K562 (cell line): ENCODE data around the gene EEF2K. TPM values are rescaled to one million over a fixed set of nuclear protein-coding genes. Genes with fewer than 3 reads are reported as not detected.

Source experiments
- ATAC-seq: fragments of 200-7000 bp; cut with Tn5 transposase; 3 replicates; pipeline ENCODE4 v1.9.1; 2020; ENCODE audit warnings: moderate library complexity
- BruUV-seq: library from RNA; stranded (reverse); fragments of 400-500 nt; replicated peaks from 2 replicates; lab custom pipeline; 2021; lab: Mats Ljungman, UMichigan
- CTCF ChIA-PET: fragments of 300-600 bp; formaldehyde crosslinking; extraction: SDS; loops from one replicate; lab custom pipeline; 2021; ENCODE audit warnings: low intra/inter-chr PET ratio; lab: Yijun Ruan, JAX
- POLR2A ChIA-PET: fragments of 300-600, 350-650 bp; sonication (Branson Sonifier 250); formaldehyde crosslinking; extraction: SDS; loops from one replicate; lab custom pipeline; 2021; ENCODE audit warnings: antibody characterized with exemption, inconsistent platforms; lab: Yijun Ruan, JAX
- DNase-seq, 4 experiments: peaks; one replicate each; pipeline versions ENCODE4 v3.0.0 to v3.0.0-alpha.2; 2011 to 2018; ENCODE audit warnings: low spot score in 3 of 4, mixed read lengths in 3 of 4; ENCODE audit errors: extremely low read depth in 1 of 4
- FAIRE-seq: peaks from 2 replicates; lab custom pipeline; 2011; peaks lifted over from hg19 to GRCh38; lab: Jason Lieb, UNC
- H2AFZ ChIP-seq: 2 replicates; pipeline ENCODE4 v1.6.0; 2011; ENCODE audit warnings: low read depth, low read length, control low read depth, inconsistent platforms
- H3K27ac ChIP-seq: fragments of 200-600 bp; 3 replicates; pipeline ENCODE4 v1.8.0; 2011; ENCODE audit warnings: low read depth, mild to moderate bottlenecking, control low read depth, inconsistent platforms, low read length, moderate library complexity, mixed read lengths; ENCODE audit errors: extremely low read depth
- H3K27me3 ChIP-seq, 2 experiments: fragments of 300-600 bp in 1 of 2; 2 replicates in 1 of 2; 3 replicates in 1 of 2; pipeline versions ENCODE4 v1.6.0 to v1.8.0; 2011; ENCODE audit warnings: inconsistent platforms in 2 of 2, low read length in 2 of 2, mild to moderate bottlenecking in 1 of 2, mixed read lengths in 1 of 2, moderate library complexity in 1 of 2; ENCODE audit not compliant: control insufficient read depth in 2 of 2, insufficient read depth in 2 of 2
- H3K36me3 ChIP-seq: fragments of 300-600 bp; 3 replicates; pipeline ENCODE4 v1.8.0; 2011; ENCODE audit warnings: mild to moderate bottlenecking, low read length, inconsistent platforms; ENCODE audit not compliant: control insufficient read depth, insufficient read depth
- H3K4me1 ChIP-seq, 2 experiments: fragments of 200-600 bp in 1 of 2; replicated peaks in 1 of 2; 2 replicates in 1 of 2; 3 replicates in 1 of 2; pipeline versions ENCODE4 v1.5.1 to v1.8.0; 2011; ENCODE audit warnings: inconsistent platforms in 2 of 2, low read length in 2 of 2, mild to moderate bottlenecking in 1 of 2, mixed read lengths in 1 of 2, moderate library complexity in 1 of 2; ENCODE audit not compliant: control insufficient read depth in 2 of 2, insufficient read depth in 2 of 2
- H3K4me2 ChIP-seq: 2 replicates; pipeline ENCODE4 v1.6.1; 2011; ENCODE audit warnings: low read length, control low read depth, inconsistent platforms, mixed read lengths; ENCODE audit not compliant: insufficient read depth
- H3K4me3 ChIP-seq: fragments of 200-600 bp; sonication (generic), shearing (Covaris generic); 2 replicates; pipeline ENCODE4 v1.5.1; 2016; ENCODE audit warnings: control low read depth, inconsistent platforms
- H3K79me2 ChIP-seq: fragments of 200-600 bp; 3 replicates; pipeline ENCODE4 v1.8.0; 2011; ENCODE audit warnings: low read length, inconsistent platforms; ENCODE audit not compliant: control insufficient read depth, insufficient read depth
- H3K9ac ChIP-seq, 2 experiments: 2 replicates each; pipeline versions ENCODE4 v1.6.0 to v1.6.1; 2011; ENCODE audit warnings: low read depth in 2 of 2, low read length in 2 of 2, control low read depth in 1 of 2, inconsistent platforms in 1 of 2, mild to moderate bottlenecking in 1 of 2, mixed read lengths in 1 of 2; ENCODE audit not compliant: insufficient read depth in 1 of 2
- H3K9me1 ChIP-seq: one replicate; pipeline ENCODE4 v1.6.0; 2011; ENCODE audit warnings: inconsistent platforms, mild to moderate bottlenecking, low read length, moderate library complexity; ENCODE audit not compliant: control insufficient read depth, insufficient read depth
- H3K9me3 ChIP-seq: replicated peaks from 2 replicates; pipeline ENCODE4 v1.5.1; 2011; ENCODE audit warnings: low read depth, low read length, inconsistent platforms; ENCODE audit not compliant: control insufficient read depth, insufficient read depth
- H4K20me1 ChIP-seq: replicated peaks from 2 replicates; pipeline ENCODE4 v1.6.1; 2011; ENCODE audit warnings: low read length, inconsistent platforms, mixed read lengths; ENCODE audit not compliant: control insufficient read depth, insufficient read depth
- ARHGAP35 ChIP-seq: fragments of 450-650 bp; IDR thresholded peaks from 2 replicates; pipeline ENCODE4 v1.6.1; 2018; ENCODE audit not compliant: partially characterized antibody
- BRD9 ChIP-seq: fragments of 450-650 bp; IDR thresholded peaks from 2 replicates; pipeline ENCODE4 v1.6.1; 2018; ENCODE audit warnings: low read depth; ENCODE audit not compliant: partially characterized antibody
- MNT ChIP-seq, 2 experiments: fragments of 450-650 bp; conservative IDR thresholded peaks; 2 replicates each; pipeline ENCODE4 v1.6.1; 2017; ENCODE audit warnings: mild to moderate bottlenecking in 2 of 2, moderate library complexity in 2 of 2
- PHB2 ChIP-seq: fragments of 450-650 bp; IDR thresholded peaks from 2 replicates; pipeline ENCODE4 v1.6.1; 2017; ENCODE audit warnings: low read depth
- PYGO2 ChIP-seq: fragments of 450-650 bp; IDR thresholded peaks from 2 replicates; pipeline ENCODE4 v1.6.1; 2016; ENCODE audit warnings: mild to moderate bottlenecking, missing genetic modification characterization, moderate library complexity, missing compliant biosample characterization
- RBM25 ChIP-seq: fragments of 200-400 bp; formaldehyde crosslinking; IDR thresholded peaks from 2 replicates; pipeline ENCODE4 v1.6.1; 2018; ENCODE audit warnings: low read length, low read depth, moderate library complexity; ENCODE audit not compliant: severe bottlenecking
- ZBTB49 ChIP-seq: sonication (generic); formaldehyde crosslinking; IDR thresholded peaks from 2 replicates; pipeline ENCODE4 v1.8.0; 2022; ENCODE audit warnings: missing genetic modification reagents, mild to moderate bottlenecking, borderline replicate concordance
- WGBS: fragments of 100-300 bp; shearing (Covaris generic); methylation state at CpG from one replicate; pipeline ENCODE4 v1.1.6; 2016; ENCODE audit warnings: low coverage, mixed read lengths; ENCODE audit not compliant: insufficient coverage; ENCODE audit errors: missing lambda C conversion rate; 5-methylcytosine and 5-hydroxymethylcytosine counted together
- in situ Hi-C: fragments of 300-500 bp; cut with MboI; formaldehyde crosslinking; loops from 4 replicates; pipeline ENCODE4 v1.15.0; 2018; ENCODE audit warnings: inconsistent platforms, mixed read lengths
- intact Hi-C: fragments of 100-400 bp; cut with micrococcal nuclease; formaldehyde crosslinking; loops from 2 replicates; pipeline ENCODE4 v1.14.2; 2022
- polyA plus RNA-seq, 8 experiments: library from polyadenylated mRNA; depleted of rRNA in 4 of 8; stranded (reverse) in 5 of 8; unstranded in 3 of 8; fragments of >200 nt; fragmentation: Nextera tagmentation in 2 of 8; fragmentation: Illumina TruSeq in 1 of 8; extraction: Ambion mirVana in 2 of 8; extraction: Trizol in 1 of 8; gene quantifications; 2 replicates each; pipeline versions ENCODE4 v1.2.1 to v1.2.3, GENCODE V29; 2011 to 2014; ENCODE audit warnings: inconsistent platforms in 1 of 8, missing spikeins in 1 of 8
- total RNA-seq, 7 experiments: library from RNA; depleted of rRNA in 6 of 7; stranded (reverse); fragments of >200 nt in 6 of 7; fragmentation: Illumina TruSeq in 2 of 7; extraction: Trizol in 2 of 7; gene quantifications; 2 replicates each; pipeline versions ENCODE4 v1.2.1 to v1.2.3, GENCODE V29; 2011 to 2021; ENCODE audit warnings: low replicate concordance in 1 of 7

Gene EEF2K
- total and polyA plus RNA-seq, 9 of the 15 experiments (the other 6 are each of a cell fraction or from before 2014, with no cell fraction given) = 3.0 to 35.2 (median 12.2) TPM

GRCh38 chr16:22299036-22299435 lies 93.0 kb downstream of the EEF2K start:
- no peak for FAIRE-seq
- CTCF ChIA-PET = interaction anchor here (3.3 kb wide), 1 partner anchor 93 kb away, joined by 30 read pairs; the partner anchor contains the start of gene EEF2K
- ATAC-seq = no peak
- Histone ChIP-seq H3K9ac (peak overlapping the region; percentile 67 to 94; a peak in 1 of 4 replicates), H4K20me1 (peaks cover 31% of the 10 kb centered on the region), H2AFZ (no peak overlapping the region), H3K27ac (0 out of 3 replicates have a peak overlapping the region, but pooled peaks have one; percentile 89), H3K4me2 (peak overlapping the region; percentile 94), H3K79me2 (peaks cover 65% of the 10 kb centered on the region), H3K4me3 (peak overlapping the region; percentile 96; the same call in 1 of the 2 replicates), H3K9me3 (no peaks in the 10 kb centered on the region), H3K27me3 (no peaks in the 10 kb centered on the region), H3K9me1 (peaks cover 1% of the 10 kb centered on the region), H3K36me3 (peaks cover 51% of the 10 kb centered on the region), H3K4me1 (peaks cover 10 to 15% of the 10 kb centered on the region in 2 experiments; a peak in 4 of 5 replicates)
- in situ Hi-C loops = loop anchor here (5.0 kb wide), 1 partner anchor 92 kb away; the partner anchor contains the start of gene EEF2K
- intact Hi-C loops = loop anchor here (5.0 kb wide), 1 partner anchor 302 kb away; no protein-coding TSS in a partner anchor
- WGBS = 100% methylated on average over 1 of the region's 1 CpG
- DNase-seq = peak in 1 of 4 experiments; percentile 11
- TF ChIP-seq PYGO2 (tag) (no peak), PHB2 (no peak), MNT (conservative IDR thresholded peaks at IDR 0.05) (no peak), RBM25 (peak; percentile 21), ARHGAP35 (no peak), BRD9 (no peak), ZBTB49 (no peak)
- POLR2A ChIA-PET = interaction anchor here (0.6 to 3.0 kb wide), 9 partner anchors 9 to 107 kb away, joined by 3 to 13 read pairs (median 7); partner anchors contain the start of gene EEF2K
- BruUV-seq = no TSS peak
